H9 (cell line): ENCODE measurements around the gene SMIM3. TPM values are rescaled to one million over a fixed set of nuclear protein-coding genes. Genes with fewer than 3 reads are reported as not detected.
"Not testable (repeated sequence)": the region's sequence is repeated elsewhere in the genome, so short reads cannot be mapped to it uniquely, and the experiment has no call there.

ENCODE experiments used
- DNase-seq: peaks from one replicate; pipeline ENCODE4 v3.0.0-alpha.2; 2017
- H2AFZ ChIP-seq: one replicate; pipeline ENCODE4 v1.6.1; 2013; ENCODE audit warnings: mild to moderate bottlenecking, low read length, control low read depth, moderate library complexity
- H2AK5ac ChIP-seq: 2 replicates; pipeline ENCODE4 v1.6.1; 2013; ENCODE audit warnings: low read length, control low read depth, mixed read lengths; ENCODE audit not compliant: insufficient read length
- H2BK120ac ChIP-seq: one replicate; pipeline ENCODE4 v1.6.1; 2013; ENCODE audit warnings: low read depth, mild to moderate bottlenecking, low read length, control low read depth, inconsistent platforms; ENCODE audit not compliant: poor library complexity, severe bottlenecking
- H2BK12ac ChIP-seq: 2 replicates; pipeline ENCODE4 v1.6.1; 2013; ENCODE audit warnings: low read length, control low read depth, mixed read lengths, low read depth; ENCODE audit not compliant: insufficient read length
- H2BK15ac ChIP-seq: 2 replicates; pipeline ENCODE4 v1.6.1; 2013; ENCODE audit warnings: low read depth, low read length, control low read depth
- H2BK20ac ChIP-seq: one replicate; pipeline ENCODE4 v1.6.1; 2013; ENCODE audit warnings: low read depth, mild to moderate bottlenecking, low read length, control low read depth, inconsistent platforms; ENCODE audit not compliant: poor library complexity, severe bottlenecking
- H2BK5ac ChIP-seq: 2 replicates; pipeline ENCODE4 v1.6.1; 2013; ENCODE audit warnings: low read length, control low read depth, mixed read lengths; ENCODE audit not compliant: insufficient read length
- H3K14ac ChIP-seq: 2 replicates; pipeline ENCODE4 v1.6.1; 2013; ENCODE audit warnings: low read length, control low read depth; ENCODE audit not compliant: insufficient read depth
- H3K18ac ChIP-seq: 2 replicates; pipeline ENCODE4 v1.6.1; 2013; ENCODE audit warnings: low read depth, mild to moderate bottlenecking, mixed read lengths, low read length, control low read depth; ENCODE audit not compliant: insufficient read length
- H3K23ac ChIP-seq: 2 replicates; pipeline ENCODE4 v1.6.1; 2013; ENCODE audit warnings: low read length, control low read depth, mixed read lengths, low read depth; ENCODE audit not compliant: insufficient read length
- H3K23me2 ChIP-seq: 2 replicates; pipeline ENCODE4 v1.6.1; 2013; ENCODE audit warnings: low read depth, mild to moderate bottlenecking, mixed read lengths, low read length, control low read depth; ENCODE audit not compliant: insufficient read length, poor library complexity, severe bottlenecking
- H3K27ac ChIP-seq: 2 replicates; pipeline ENCODE4 v1.5.1; 2013; ENCODE audit warnings: low read length, control low read depth, mixed read lengths, low read depth; ENCODE audit not compliant: insufficient read length
- H3K27me3 ChIP-seq: 2 replicates; pipeline ENCODE4 v1.6.1; 2013; ENCODE audit warnings: low read length, control low read depth, inconsistent platforms; ENCODE audit not compliant: insufficient read depth
- H3K4ac ChIP-seq: 2 replicates; pipeline ENCODE4 v1.6.1; 2013; ENCODE audit warnings: low read depth, mild to moderate bottlenecking, control low read depth, inconsistent platforms, low read length, moderate library complexity
- H3K4me1 ChIP-seq: 2 replicates; pipeline ENCODE4 v1.6.1; 2013; ENCODE audit warnings: low read length, control low read depth, inconsistent platforms; ENCODE audit not compliant: insufficient read depth
- H3K4me2 ChIP-seq: 2 replicates; pipeline ENCODE4 v1.6.1; 2013; ENCODE audit warnings: low read length, control low read depth, mixed read lengths; ENCODE audit not compliant: insufficient read length, insufficient read depth
- H3K56ac ChIP-seq: 2 replicates; pipeline ENCODE4 v1.6.1; 2013; ENCODE audit warnings: low read depth, mild to moderate bottlenecking, mixed read lengths, low read length, control low read depth; ENCODE audit not compliant: insufficient read length
- H3K79me1 ChIP-seq: 2 replicates; pipeline ENCODE4 v1.6.1; 2013; ENCODE audit warnings: low read depth, mild to moderate bottlenecking, moderate library complexity, low read length, control low read depth, inconsistent platforms; ENCODE audit not compliant: insufficient read depth, poor library complexity, severe bottlenecking
- H3K79me2 ChIP-seq: 2 replicates; pipeline ENCODE4 v1.6.1; 2013; ENCODE audit warnings: low read length, control low read depth, inconsistent platforms; ENCODE audit not compliant: insufficient read depth
- H3K9ac ChIP-seq: 2 replicates; pipeline ENCODE4 v1.6.1; 2013; ENCODE audit warnings: low read length, control low read depth, mixed read lengths; ENCODE audit not compliant: insufficient read length; ENCODE audit errors: extremely low read depth
- H3K9me3 ChIP-seq: one replicate; pipeline ENCODE4 v1.6.1; 2013; ENCODE audit warnings: low read depth, low read length, inconsistent platforms; ENCODE audit not compliant: control insufficient read depth
- H3T11ph ChIP-seq: one replicate; pipeline ENCODE4 v1.6.1; 2013; ENCODE audit warnings: mild to moderate bottlenecking, low read length, control low read depth, inconsistent platforms
- H4K20me1 ChIP-seq: one replicate; pipeline ENCODE4 v1.6.1; 2013; ENCODE audit not compliant: control insufficient read depth, insufficient read length, insufficient read depth
- H4K5ac ChIP-seq: 2 replicates; pipeline ENCODE4 v1.6.1; 2013; ENCODE audit warnings: low read depth, mild to moderate bottlenecking, mixed read lengths, low read length, control low read depth; ENCODE audit not compliant: insufficient read length
- H4K8ac ChIP-seq: replicated peaks from 2 replicates; pipeline ENCODE4 v1.6.1; 2013; ENCODE audit warnings: low read length, control low read depth, mixed read lengths, low read depth; ENCODE audit not compliant: insufficient read length
- H4K91ac ChIP-seq: 2 replicates; pipeline ENCODE4 v1.6.1; 2013; ENCODE audit warnings: low read depth, mild to moderate bottlenecking, moderate library complexity, mixed read lengths, low read length, control low read depth; ENCODE audit not compliant: insufficient read length
- H3K27ac Mint-ChIP-seq, 3 experiments: 2 replicates in 2 of 3; 3 replicates in 1 of 3; pipeline ENCODE4 v1.8.0; 2020 to 2021; ENCODE audit warnings: mixed read lengths in 3 of 3, mild to moderate bottlenecking in 1 of 3, moderate library complexity in 1 of 3
- H3K27me3 Mint-ChIP-seq: 2 replicates; pipeline ENCODE4 v1.8.0; 2021; ENCODE audit warnings: low read depth, mild to moderate bottlenecking, moderate library complexity, mixed read lengths
- H3K36me3 Mint-ChIP-seq, 3 experiments: 2 replicates in 2 of 3; 3 replicates in 1 of 3; pipeline ENCODE4 v1.8.0; 2020 to 2021; ENCODE audit warnings: low read depth in 3 of 3, mixed read lengths in 3 of 3; ENCODE audit not compliant: insufficient read depth in 1 of 3
- H3K4me1 Mint-ChIP-seq, 2 experiments: 2 replicates each; pipeline ENCODE4 v1.8.0; 2020; ENCODE audit warnings: mixed read lengths in 2 of 2
- H3K4me3 Mint-ChIP-seq, 2 experiments: 2 replicates in 1 of 2; 3 replicates in 1 of 2; pipeline ENCODE4 v1.8.0; 2020 to 2021; ENCODE audit warnings: mild to moderate bottlenecking in 2 of 2, mixed read lengths in 2 of 2, moderate library complexity in 1 of 2
- H3K9me3 Mint-ChIP-seq, 2 experiments: 2 replicates in 1 of 2; 3 replicates in 1 of 2; pipeline ENCODE4 v1.8.0; 2020; ENCODE audit warnings: mild to moderate bottlenecking in 2 of 2, mixed read lengths in 2 of 2, moderate library complexity in 1 of 2
- WGBS: extraction: QIAGEN DNeasy Blood & Tissue Kit; methylation state at CpG from one replicate; pipeline ENCODE4 v1.1.7; 2013; ENCODE audit warnings: missing lambda C conversion rate, low lambda C conversion rate, mixed read lengths; ENCODE audit not compliant: insufficient read length; ENCODE audit errors: extremely low coverage; 5-methylcytosine and 5-hydroxymethylcytosine counted together
- total RNA-seq: library from RNA; stranded (reverse); gene quantifications from 2 replicates; pipeline ENCODE4 v1.2.1, GENCODE V29; 2021
- TF ChIP-seq, protein P1 (sequence below): fragments of 200-600 bp; sonication (generic); conservative IDR thresholded peaks from 3 replicates; pipeline ENCODE4 v1.8.0; 2021; ENCODE audit warnings: antibody characterized with exemption, mild to moderate bottlenecking

Gene SMIM3
- total RNA-seq, 1 experiment from 2014 or later: 42.0 TPM

GRCh38 chr5:150791536-150791935 is 13.0 kb downstream of the SMIM3 start:
- no peak overlapping the region for H3K27ac Mint-ChIP-seq
- H3K27ac ChIP-seq: no peak overlapping the region
- no peak overlapping the region for H3K9ac ChIP-seq

DNA sequence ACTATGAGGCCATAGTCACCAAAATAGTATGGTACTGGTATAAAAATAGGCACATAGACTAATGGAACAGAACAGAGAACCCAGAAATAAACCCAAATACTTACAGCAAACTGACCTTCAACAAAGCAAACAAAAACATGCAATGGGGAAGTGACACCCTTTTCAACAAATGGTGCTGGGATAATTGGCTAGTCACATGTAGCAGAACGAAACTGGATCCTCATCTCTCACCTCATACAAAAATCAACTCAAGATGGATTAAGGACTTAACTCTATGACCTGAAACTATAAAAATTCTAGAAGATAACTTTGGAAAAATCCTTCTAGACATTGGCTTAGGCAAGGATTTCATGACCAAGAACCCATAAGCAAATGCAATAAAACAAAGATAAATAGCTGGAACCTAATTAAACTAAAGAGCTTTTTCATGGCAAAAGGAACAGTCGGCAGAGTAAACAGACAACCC is 14.9 kb downstream of the SMIM3 start:
- not testable (repeated sequence) for H3K23me2 ChIP-seq, H4K5ac ChIP-seq, H3K79me2 ChIP-seq, H3K27me3 Mint-ChIP-seq, H3K4me3 Mint-ChIP-seq, H3T11ph ChIP-seq, H3K23ac ChIP-seq, H3K4me1 ChIP-seq, H3K18ac ChIP-seq, H4K91ac ChIP-seq, H2AFZ ChIP-seq, H3K14ac ChIP-seq, H3K79me1 ChIP-seq, H2BK5ac ChIP-seq, H3K9me3 Mint-ChIP-seq, DNase-seq, H2BK12ac ChIP-seq, H3K4ac ChIP-seq, H2BK120ac ChIP-seq, H3K27ac Mint-ChIP-seq, H2BK15ac ChIP-seq, H3K9ac ChIP-seq, H2BK20ac ChIP-seq, H3K9me3 ChIP-seq, H3K4me2 ChIP-seq, H2AK5ac ChIP-seq, H3K27me3 ChIP-seq, H4K20me1 ChIP-seq, H3K27ac ChIP-seq, H3K56ac ChIP-seq, H4K8ac ChIP-seq
- Mint-ChIP-seq H3K36me3 (peaks cover 21 to 32% (median 27%) of the 10 kb centered on the region in 3 experiments; a peak in 6 of 7 replicates), H3K4me1 (peaks cover 42 to 48% of the 10 kb centered on the region in 2 experiments)
- WGBS: no CpG with 5 or more reads among the region's 2 CpGs

More at GRCh38 chr5:150791536-150791935, 13.0 kb downstream of the SMIM3 start:
- H3K23ac ChIP-seq: no peak overlapping the region
- no peak overlapping the region for H4K91ac ChIP-seq
- Mint-ChIP-seq H3K9me3 (peaks cover 0 to 2% of the 10 kb centered on the region in 2 experiments; a peak in 1 of 5 replicates), H3K4me1 (peaks cover 46 to 47% of the 10 kb centered on the region in 2 experiments), H3K4me3 (no peak overlapping the region), H3K27me3 (no peaks in the 10 kb centered on the region), H3K36me3 (peaks cover 17 to 29% (median 28%) of the 10 kb centered on the region in 3 experiments; a peak in 6 of 7 replicates)
- H2BK12ac ChIP-seq: no peak overlapping the region
- H3K4ac ChIP-seq: no peak overlapping the region
- H2BK15ac ChIP-seq: no peak overlapping the region
- no peak overlapping the region for H2AK5ac ChIP-seq
- H3K9me3 ChIP-seq: no peaks in the 10 kb centered on the region
- no peak overlapping the region for H2AFZ ChIP-seq
- TF ChIP-seq, protein P1, sequence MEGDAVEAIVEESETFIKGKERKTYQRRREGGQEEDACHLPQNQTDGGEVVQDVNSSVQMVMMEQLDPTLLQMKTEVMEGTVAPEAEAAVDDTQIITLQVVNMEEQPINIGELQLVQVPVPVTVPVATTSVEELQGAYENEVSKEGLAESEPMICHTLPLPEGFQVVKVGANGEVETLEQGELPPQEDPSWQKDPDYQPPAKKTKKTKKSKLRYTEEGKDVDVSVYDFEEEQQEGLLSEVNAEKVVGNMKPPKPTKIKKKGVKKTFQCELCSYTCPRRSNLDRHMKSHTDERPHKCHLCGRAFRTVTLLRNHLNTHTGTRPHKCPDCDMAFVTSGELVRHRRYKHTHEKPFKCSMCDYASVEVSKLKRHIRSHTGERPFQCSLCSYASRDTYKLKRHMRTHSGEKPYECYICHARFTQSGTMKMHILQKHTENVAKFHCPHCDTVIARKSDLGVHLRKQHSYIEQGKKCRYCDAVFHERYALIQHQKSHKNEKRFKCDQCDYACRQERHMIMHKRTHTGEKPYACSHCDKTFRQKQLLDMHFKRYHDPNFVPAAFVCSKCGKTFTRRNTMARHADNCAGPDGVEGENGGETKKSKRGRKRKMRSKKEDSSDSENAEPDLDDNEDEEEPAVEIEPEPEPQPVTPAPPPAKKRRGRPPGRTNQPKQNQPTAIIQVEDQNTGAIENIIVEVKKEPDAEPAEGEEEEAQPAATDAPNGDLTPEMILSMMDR: no peak
- no peak overlapping the region for H3K18ac ChIP-seq
- H2BK5ac ChIP-seq: no peak overlapping the region
- H4K5ac ChIP-seq: no peak overlapping the region
- no peaks in the 10 kb centered on the region for H3K27me3 ChIP-seq
- H3K4me1 ChIP-seq: peaks cover 7% of the 10 kb centered on the region; the same call in 1 of the 2 replicates
- no peak overlapping the region for H3K14ac ChIP-seq
- no peak overlapping the region for H2BK120ac ChIP-seq
- no peaks in the 10 kb centered on the region for H3K23me2 ChIP-seq
- no peak overlapping the region for H3K56ac ChIP-seq
- no peaks in the 10 kb centered on the region for H4K20me1 ChIP-seq
- H2BK20ac ChIP-seq: no peak overlapping the region
- H4K8ac ChIP-seq: no peak overlapping the region
- H3K4me2 ChIP-seq: no peak overlapping the region
- no peak overlapping the region for H3T11ph ChIP-seq
- DNase-seq: no peak
- H3K79me1 ChIP-seq: peaks cover 2% of the 10 kb centered on the region
- H3K79me2 ChIP-seq: no peaks in the 10 kb centered on the region; the same call in 1 of the 2 replicates
